H9 (cell line): ENCODE results near the gene NPLOC4. TPM values are rescaled to one million over a fixed set of nuclear protein-coding genes. Genes with fewer than 3 reads are reported as not detected.

Experiments used
- DNase-seq: peaks from one replicate; pipeline ENCODE4 v3.0.0-alpha.2; 2017
- H2AFZ ChIP-seq: one replicate; pipeline ENCODE4 v1.6.1; 2013; ENCODE audit warnings: mild to moderate bottlenecking, low read length, control low read depth, moderate library complexity
- H2AK5ac ChIP-seq: 2 replicates; pipeline ENCODE4 v1.6.1; 2013; ENCODE audit warnings: low read length, control low read depth, mixed read lengths; ENCODE audit not compliant: insufficient read length
- H2BK120ac ChIP-seq: one replicate; pipeline ENCODE4 v1.6.1; 2013; ENCODE audit warnings: low read depth, mild to moderate bottlenecking, low read length, control low read depth, inconsistent platforms; ENCODE audit not compliant: poor library complexity, severe bottlenecking
- H2BK12ac ChIP-seq: 2 replicates; pipeline ENCODE4 v1.6.1; 2013; ENCODE audit warnings: low read length, control low read depth, mixed read lengths, low read depth; ENCODE audit not compliant: insufficient read length
- H2BK15ac ChIP-seq: 2 replicates; pipeline ENCODE4 v1.6.1; 2013; ENCODE audit warnings: low read depth, low read length, control low read depth
- H2BK20ac ChIP-seq: one replicate; pipeline ENCODE4 v1.6.1; 2013; ENCODE audit warnings: low read depth, mild to moderate bottlenecking, low read length, control low read depth, inconsistent platforms; ENCODE audit not compliant: poor library complexity, severe bottlenecking
- H2BK5ac ChIP-seq: 2 replicates; pipeline ENCODE4 v1.6.1; 2013; ENCODE audit warnings: low read length, control low read depth, mixed read lengths; ENCODE audit not compliant: insufficient read length
- H3K14ac ChIP-seq: 2 replicates; pipeline ENCODE4 v1.6.1; 2013; ENCODE audit warnings: low read length, control low read depth; ENCODE audit not compliant: insufficient read depth
- H3K18ac ChIP-seq: 2 replicates; pipeline ENCODE4 v1.6.1; 2013; ENCODE audit warnings: low read depth, mild to moderate bottlenecking, mixed read lengths, low read length, control low read depth; ENCODE audit not compliant: insufficient read length
- H3K23ac ChIP-seq: 2 replicates; pipeline ENCODE4 v1.6.1; 2013; ENCODE audit warnings: low read length, control low read depth, mixed read lengths, low read depth; ENCODE audit not compliant: insufficient read length
- H3K23me2 ChIP-seq: 2 replicates; pipeline ENCODE4 v1.6.1; 2013; ENCODE audit warnings: low read depth, mild to moderate bottlenecking, mixed read lengths, low read length, control low read depth; ENCODE audit not compliant: insufficient read length, poor library complexity, severe bottlenecking
- H3K27ac ChIP-seq: 2 replicates; pipeline ENCODE4 v1.5.1; 2013; ENCODE audit warnings: low read length, control low read depth, mixed read lengths, low read depth; ENCODE audit not compliant: insufficient read length
- H3K27me3 ChIP-seq: 2 replicates; pipeline ENCODE4 v1.6.1; 2013; ENCODE audit warnings: low read length, control low read depth, inconsistent platforms; ENCODE audit not compliant: insufficient read depth
- H3K4ac ChIP-seq: 2 replicates; pipeline ENCODE4 v1.6.1; 2013; ENCODE audit warnings: low read depth, mild to moderate bottlenecking, control low read depth, inconsistent platforms, low read length, moderate library complexity
- H3K4me1 ChIP-seq: 2 replicates; pipeline ENCODE4 v1.6.1; 2013; ENCODE audit warnings: low read length, control low read depth, inconsistent platforms; ENCODE audit not compliant: insufficient read depth
- H3K4me2 ChIP-seq: 2 replicates; pipeline ENCODE4 v1.6.1; 2013; ENCODE audit warnings: low read length, control low read depth, mixed read lengths; ENCODE audit not compliant: insufficient read length, insufficient read depth
- H3K56ac ChIP-seq: 2 replicates; pipeline ENCODE4 v1.6.1; 2013; ENCODE audit warnings: low read depth, mild to moderate bottlenecking, mixed read lengths, low read length, control low read depth; ENCODE audit not compliant: insufficient read length
- H3K79me1 ChIP-seq: 2 replicates; pipeline ENCODE4 v1.6.1; 2013; ENCODE audit warnings: low read depth, mild to moderate bottlenecking, moderate library complexity, low read length, control low read depth, inconsistent platforms; ENCODE audit not compliant: insufficient read depth, poor library complexity, severe bottlenecking
- H3K79me2 ChIP-seq: 2 replicates; pipeline ENCODE4 v1.6.1; 2013; ENCODE audit warnings: low read length, control low read depth, inconsistent platforms; ENCODE audit not compliant: insufficient read depth
- H3K9ac ChIP-seq: 2 replicates; pipeline ENCODE4 v1.6.1; 2013; ENCODE audit warnings: low read length, control low read depth, mixed read lengths; ENCODE audit not compliant: insufficient read length; ENCODE audit errors: extremely low read depth
- H3K9me3 ChIP-seq: one replicate; pipeline ENCODE4 v1.6.1; 2013; ENCODE audit warnings: low read depth, low read length, inconsistent platforms; ENCODE audit not compliant: control insufficient read depth
- H3T11ph ChIP-seq: one replicate; pipeline ENCODE4 v1.6.1; 2013; ENCODE audit warnings: mild to moderate bottlenecking, low read length, control low read depth, inconsistent platforms
- H4K20me1 ChIP-seq: one replicate; pipeline ENCODE4 v1.6.1; 2013; ENCODE audit not compliant: control insufficient read depth, insufficient read length, insufficient read depth
- H4K5ac ChIP-seq: 2 replicates; pipeline ENCODE4 v1.6.1; 2013; ENCODE audit warnings: low read depth, mild to moderate bottlenecking, mixed read lengths, low read length, control low read depth; ENCODE audit not compliant: insufficient read length
- H4K8ac ChIP-seq: replicated peaks from 2 replicates; pipeline ENCODE4 v1.6.1; 2013; ENCODE audit warnings: low read length, control low read depth, mixed read lengths, low read depth; ENCODE audit not compliant: insufficient read length
- H4K91ac ChIP-seq: 2 replicates; pipeline ENCODE4 v1.6.1; 2013; ENCODE audit warnings: low read depth, mild to moderate bottlenecking, moderate library complexity, mixed read lengths, low read length, control low read depth; ENCODE audit not compliant: insufficient read length
- H3K27ac Mint-ChIP-seq, 3 experiments: 2 replicates in 2 of 3; 3 replicates in 1 of 3; pipeline ENCODE4 v1.8.0; 2020 to 2021; ENCODE audit warnings: mixed read lengths in 3 of 3, mild to moderate bottlenecking in 1 of 3, moderate library complexity in 1 of 3
- H3K27me3 Mint-ChIP-seq: 2 replicates; pipeline ENCODE4 v1.8.0; 2021; ENCODE audit warnings: low read depth, mild to moderate bottlenecking, moderate library complexity, mixed read lengths
- H3K36me3 Mint-ChIP-seq, 3 experiments: 2 replicates in 2 of 3; 3 replicates in 1 of 3; pipeline ENCODE4 v1.8.0; 2020 to 2021; ENCODE audit warnings: low read depth in 3 of 3, mixed read lengths in 3 of 3; ENCODE audit not compliant: insufficient read depth in 1 of 3
- H3K4me1 Mint-ChIP-seq, 2 experiments: 2 replicates each; pipeline ENCODE4 v1.8.0; 2020; ENCODE audit warnings: mixed read lengths in 2 of 2
- H3K4me3 Mint-ChIP-seq, 2 experiments: 2 replicates in 1 of 2; 3 replicates in 1 of 2; pipeline ENCODE4 v1.8.0; 2020 to 2021; ENCODE audit warnings: mild to moderate bottlenecking in 2 of 2, mixed read lengths in 2 of 2, moderate library complexity in 1 of 2
- H3K9me3 Mint-ChIP-seq, 2 experiments: 2 replicates in 1 of 2; 3 replicates in 1 of 2; pipeline ENCODE4 v1.8.0; 2020; ENCODE audit warnings: mild to moderate bottlenecking in 2 of 2, mixed read lengths in 2 of 2, moderate library complexity in 1 of 2
- WGBS: extraction: QIAGEN DNeasy Blood & Tissue Kit; methylation state at CpG from one replicate; pipeline ENCODE4 v1.1.7; 2013; ENCODE audit warnings: missing lambda C conversion rate, low lambda C conversion rate, mixed read lengths; ENCODE audit not compliant: insufficient read length; ENCODE audit errors: extremely low coverage; 5-methylcytosine and 5-hydroxymethylcytosine counted together
- total RNA-seq: library from RNA; stranded (reverse); gene quantifications from 2 replicates; pipeline ENCODE4 v1.2.1, GENCODE V29; 2021
- TF ChIP-seq, protein P1 (sequence below): fragments of 200-600 bp; sonication (generic); conservative IDR thresholded peaks from 3 replicates; pipeline ENCODE4 v1.8.0; 2021; ENCODE audit warnings: antibody characterized with exemption, mild to moderate bottlenecking

Gene NPLOC4
- total RNA-seq, 1 experiment from 2014 or later = 103 TPM

- H3K79me1 ChIP-seq = no peaks in the 10 kb centered on the region
- H3K27me3 ChIP-seq = no peaks in the 10 kb centered on the region
- no peak overlapping the region for H2BK12ac ChIP-seq
- no peak overlapping the region for H3T11ph ChIP-seq
- H4K8ac ChIP-seq = no peak overlapping the region
- no peak overlapping the region for H4K5ac ChIP-seq
- no peak for DNase-seq
- H2BK5ac ChIP-seq = no peak overlapping the region
- H2BK120ac ChIP-seq = no peak overlapping the region
- no peak overlapping the region for H2AK5ac ChIP-seq
- H2BK15ac ChIP-seq = no peak overlapping the region
- no peak overlapping the region for H3K4ac ChIP-seq
- H3K9ac ChIP-seq = no peak overlapping the region
- no peaks in the 10 kb centered on the region for H3K4me1 ChIP-seq
- H3K9me3 ChIP-seq = no peaks in the 10 kb centered on the region
- no peak overlapping the region for H3K23ac ChIP-seq
- Mint-ChIP-seq H3K4me1 (no peaks in the 10 kb centered on the region), H3K27ac (no peak overlapping the region), H3K4me3 (no peak overlapping the region), H3K27me3 (no peaks in the 10 kb centered on the region), H3K9me3 (no peaks in the 10 kb centered on the region), H3K36me3 (peaks cover 31 to 87% (median 78%) of the 10 kb centered on the region in 3 experiments; a peak in 6 of 7 replicates)
- no peak overlapping the region for H3K4me2 ChIP-seq
- H3K27ac ChIP-seq = no peak overlapping the region
- H4K20me1 ChIP-seq = no peaks in the 10 kb centered on the region
- no peak overlapping the region for H4K91ac ChIP-seq
- no peak overlapping the region for H2AFZ ChIP-seq
- TF ChIP-seq, protein P1, sequence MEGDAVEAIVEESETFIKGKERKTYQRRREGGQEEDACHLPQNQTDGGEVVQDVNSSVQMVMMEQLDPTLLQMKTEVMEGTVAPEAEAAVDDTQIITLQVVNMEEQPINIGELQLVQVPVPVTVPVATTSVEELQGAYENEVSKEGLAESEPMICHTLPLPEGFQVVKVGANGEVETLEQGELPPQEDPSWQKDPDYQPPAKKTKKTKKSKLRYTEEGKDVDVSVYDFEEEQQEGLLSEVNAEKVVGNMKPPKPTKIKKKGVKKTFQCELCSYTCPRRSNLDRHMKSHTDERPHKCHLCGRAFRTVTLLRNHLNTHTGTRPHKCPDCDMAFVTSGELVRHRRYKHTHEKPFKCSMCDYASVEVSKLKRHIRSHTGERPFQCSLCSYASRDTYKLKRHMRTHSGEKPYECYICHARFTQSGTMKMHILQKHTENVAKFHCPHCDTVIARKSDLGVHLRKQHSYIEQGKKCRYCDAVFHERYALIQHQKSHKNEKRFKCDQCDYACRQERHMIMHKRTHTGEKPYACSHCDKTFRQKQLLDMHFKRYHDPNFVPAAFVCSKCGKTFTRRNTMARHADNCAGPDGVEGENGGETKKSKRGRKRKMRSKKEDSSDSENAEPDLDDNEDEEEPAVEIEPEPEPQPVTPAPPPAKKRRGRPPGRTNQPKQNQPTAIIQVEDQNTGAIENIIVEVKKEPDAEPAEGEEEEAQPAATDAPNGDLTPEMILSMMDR = no peak
- WGBS = no CpG with 5 or more reads among the region's 10 CpGs
- no peak overlapping the region for H3K18ac ChIP-seq
- no peak overlapping the region for H3K14ac ChIP-seq
- H3K23me2 ChIP-seq = no peaks in the 10 kb centered on the region
- no peak overlapping the region for H2BK20ac ChIP-seq
- no peaks in the 10 kb centered on the region for H3K79me2 ChIP-seq
- H3K56ac ChIP-seq = no peak overlapping the region
These were observed 72.9 kb downstream of the NPLOC4 start for GRCh38 chr17:81563861-81564586.
